ENCODE measurements around the gene ANKRD50.

Gene ANKRD50

GRCh38 chr4:124640022-124640730 is 72.4 kb downstream of the ANKRD50 start:
- in situ Hi-C loops (cut with MboI; ENCODE audit: low sequenced_read_pairs): no loop called here

GRCh38 chr4:124637321-124637720 is 75.2 kb downstream of the ANKRD50 start:
- in situ Hi-C loops (cut with MboI; ENCODE audit: low sequenced_read_pairs): no loop called here

DNA sequence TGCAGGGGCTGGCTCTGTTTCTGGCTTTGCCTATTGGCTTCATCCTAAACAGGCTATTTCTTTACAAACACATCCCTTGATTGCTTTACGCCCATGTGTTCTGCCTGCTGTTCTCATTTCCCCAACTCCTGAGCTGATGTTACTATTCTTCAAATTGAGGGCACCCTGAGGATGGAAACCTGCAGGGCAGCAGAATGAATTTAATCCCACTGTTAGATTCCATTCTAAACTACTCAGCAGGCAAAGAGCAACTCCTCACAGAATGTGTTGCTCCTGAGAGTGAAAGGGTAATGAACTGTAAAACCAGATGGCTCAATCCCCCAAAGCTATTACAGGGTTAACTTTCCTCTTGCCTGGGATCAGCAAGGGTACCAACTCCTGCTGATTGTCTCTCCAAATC is 75.7 kb downstream of the ANKRD50 start:
- in situ Hi-C loops (cut with MboI; ENCODE audit: low sequenced_read_pairs): no loop called here

DNA sequence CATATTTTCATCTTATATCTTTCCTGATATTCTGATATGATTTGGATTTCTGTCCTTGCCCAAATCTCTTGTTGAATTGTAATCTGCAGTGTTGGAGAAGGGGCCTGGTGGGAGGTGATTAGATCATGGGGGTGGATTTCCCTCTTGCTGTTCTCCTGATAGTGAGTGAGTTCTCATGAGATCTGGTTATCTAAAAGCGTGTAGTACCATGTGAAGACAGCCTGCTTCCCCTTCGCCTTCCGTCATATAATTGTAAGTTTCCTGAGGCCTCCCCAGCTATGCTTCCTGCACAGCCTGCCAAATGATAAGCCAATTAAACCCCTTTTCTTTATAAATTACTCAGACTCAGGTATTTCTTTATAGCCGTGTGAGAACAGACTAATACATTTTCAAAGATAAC is 77.2 kb downstream of the ANKRD50 start:
- in situ Hi-C loops (cut with MboI; ENCODE audit: low sequenced_read_pairs): no loop called here

- in situ Hi-C loops (cut with MboI; ENCODE audit: low sequenced_read_pairs): no loop called here
Observed at GRCh38 chr4:124633285-124633941, 79.1 kb downstream of the ANKRD50 start.

GRCh38 chr4:124632439-124632838 is 80.1 kb downstream of the ANKRD50 start:
- in situ Hi-C loops (cut with MboI; ENCODE audit: low sequenced_read_pairs): no loop called here

GRCh38 chr4:124631760-124632159 is 80.8 kb downstream of the ANKRD50 start:
- in situ Hi-C loops (cut with MboI; ENCODE audit: low sequenced_read_pairs): no loop called here

GRCh38 chr4:124629681-124630080 is 82.9 kb downstream of the ANKRD50 start:
- in situ Hi-C loops (cut with MboI; ENCODE audit: low sequenced_read_pairs): no loop called here
